Stomach (tissue), 9 donors: ENCODE measurements around the gene COL1A1. TPM values are rescaled to one million over a fixed set of nuclear protein-coding genes. Genes with fewer than 3 reads are reported as not detected.
A peak's percentile ranks its signal among the peaks of the same experiment; 100 is the strongest.

Source experiments
- DNase-seq, 2 donors: peaks; one replicate each; pipeline versions ENCODE4 v3.0.0 to v3.0.0-alpha.2; 2013 to 2019
- H3K27ac ChIP-seq, 5 donors: fragments of 200-600 bp in 4 of 5; sonication (generic) in 4 of 5; one replicate each; pipeline ENCODE4 v1.5.1; 2013 to 2019; ENCODE audit warnings: mild to moderate bottlenecking in 1 of 5, moderate library complexity in 1 of 5
- H3K27me3 ChIP-seq, 3 donors: fragments of 200-600 bp; sonication (generic); one replicate each; pipeline ENCODE4 v1.5.1; 2017 to 2019; ENCODE audit warnings: mixed run types in 1 of 3
- H3K36me3 ChIP-seq, 4 donors: fragments of 200-600 bp; sonication (generic); 1 replicate in 3 of 4; 2 replicates in 1 of 4; pipeline ENCODE4 v1.5.1; 2016 to 2019
- H3K4me1 ChIP-seq, 4 donors: fragments of 200-600 bp; sonication (generic); one replicate each; pipeline ENCODE4 v1.5.1; 2016 to 2019
- H3K4me3 ChIP-seq, 4 donors: fragments of 200-600 bp; sonication (generic) in 3 of 4; one replicate each; pipeline ENCODE4 v1.5.1; 2016 to 2019; ENCODE audit warnings: mild to moderate bottlenecking in 1 of 4
- H3K9me3 ChIP-seq, 4 donors: fragments of 200-600 bp; sonication (generic); one replicate each; pipeline ENCODE4 v1.5.1; 2016 to 2019
- EP300 ChIP-seq: sonication (generic); formaldehyde crosslinking; IDR thresholded peaks from one replicate; pipeline ENCODE4 v1.6.1; 2017; ENCODE audit warnings: antibody characterized with exemption
- POLR2A ChIP-seq, 4 donors: fragments of 450-650 bp; IDR thresholded peaks; one replicate each; pipeline ENCODE4 v1.6.1; 2016; ENCODE audit warnings: antibody characterized with exemption in 4 of 4, control low read depth in 2 of 4, mild to moderate bottlenecking in 1 of 4, moderate library complexity in 1 of 4
- POLR2AphosphoS5 ChIP-seq, 3 donors: sonication (generic); formaldehyde crosslinking; IDR thresholded peaks; one replicate each; pipeline ENCODE4 v1.6.1; 2016; ENCODE audit warnings: antibody characterized with exemption in 3 of 3
- WGBS, 5 donors: extraction: QIAGEN DNeasy Blood & Tissue Kit in 3 of 5; methylation state at CpG; one replicate each; pipeline versions ENCODE4 v1.1.5 to v1.1.7; 2013 to 2018; 5-methylcytosine and 5-hydroxymethylcytosine counted together
- intact Hi-C: fragments of 100-400 bp; cut with DNase I; formaldehyde crosslinking; loops from one replicate; pipeline ENCODE4 v1.15.1; 2023; ENCODE audit warnings: low total_unique reads
- polyA plus RNA-seq, 3 donors: library from polyadenylated mRNA; stranded (reverse); fragments of 200-250 nt; gene quantifications; one replicate each; pipeline ENCODE4 v1.2.3, GENCODE V29; 2013
- total RNA-seq, 5 donors: library from RNA; depleted of rRNA; stranded (reverse); fragments of >200 nt; gene quantifications; one replicate each; pipeline versions ENCODE4 v1.1.0 to v1.2.3, GENCODE V29; 2014 to 2016
- TF ChIP-seq, protein P1 (sequence below), 7 experiments: fragments of 450-650 bp in 4 of 7; fragments of 200-600 bp in 3 of 7; sonication (generic) in 3 of 7; IDR thresholded peaks; one replicate each; pipeline ENCODE4 v1.5.1; 2016 to 2019; ENCODE audit warnings: antibody characterized with exemption in 7 of 7, control low read depth in 2 of 7, mild to moderate bottlenecking in 1 of 7
- donor health status: healthy with polysubstance abuse.
- donor health status: Bipolar disorder and iron deficiency.
- donor health status: healthy.

The COL1A1 gene
- total and polyA plus RNA-seq, 8 donors = 17.9 to 1,931 (median 142) TPM

DNA sequence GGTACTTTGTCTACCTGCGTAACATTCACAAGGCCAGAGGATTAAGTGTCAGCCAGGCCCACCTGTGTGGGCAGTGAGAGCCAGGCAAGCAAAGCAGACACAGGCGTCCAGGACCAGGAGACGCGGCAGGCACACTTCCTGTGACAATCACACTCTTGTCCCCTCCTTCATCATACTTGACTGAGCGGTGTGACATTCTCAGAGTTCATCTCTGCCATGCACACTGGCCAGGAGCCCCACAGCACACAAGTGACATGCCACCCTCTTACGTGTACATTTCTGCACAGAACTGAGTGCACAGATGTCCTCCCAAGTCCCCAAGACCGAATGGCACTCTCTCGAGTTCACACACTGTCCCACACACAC lies 59.7 kb downstream of the COL1A1 start:
- no peak for DNase-seq
- H3K9me3 ChIP-seq = no peaks in the 10 kb centered on the region
- peaks cover 24 to 66% (median 49%) of the 10 kb centered on the region in 4 donors for H3K4me1 ChIP-seq
- intact Hi-C loops = loop anchor here (5.0 kb wide), 1 partner anchor 34 kb away; no protein-coding TSS in a partner anchor
- no peaks in the 10 kb centered on the region for H3K27me3 ChIP-seq
- H3K27ac ChIP-seq = peak overlapping the region in 1 of 5 donors; percentile 16
- WGBS, 5 donors = 68 to 76% (median 71%) methylated on average over 8 of the region's 8 CpGs
- TF ChIP-seq EP300 = no peak
- TF ChIP-seq POLR2AphosphoS5 (IDR thresholded peaks at IDR 0.05) = no peak
- TF ChIP-seq, protein P1, sequence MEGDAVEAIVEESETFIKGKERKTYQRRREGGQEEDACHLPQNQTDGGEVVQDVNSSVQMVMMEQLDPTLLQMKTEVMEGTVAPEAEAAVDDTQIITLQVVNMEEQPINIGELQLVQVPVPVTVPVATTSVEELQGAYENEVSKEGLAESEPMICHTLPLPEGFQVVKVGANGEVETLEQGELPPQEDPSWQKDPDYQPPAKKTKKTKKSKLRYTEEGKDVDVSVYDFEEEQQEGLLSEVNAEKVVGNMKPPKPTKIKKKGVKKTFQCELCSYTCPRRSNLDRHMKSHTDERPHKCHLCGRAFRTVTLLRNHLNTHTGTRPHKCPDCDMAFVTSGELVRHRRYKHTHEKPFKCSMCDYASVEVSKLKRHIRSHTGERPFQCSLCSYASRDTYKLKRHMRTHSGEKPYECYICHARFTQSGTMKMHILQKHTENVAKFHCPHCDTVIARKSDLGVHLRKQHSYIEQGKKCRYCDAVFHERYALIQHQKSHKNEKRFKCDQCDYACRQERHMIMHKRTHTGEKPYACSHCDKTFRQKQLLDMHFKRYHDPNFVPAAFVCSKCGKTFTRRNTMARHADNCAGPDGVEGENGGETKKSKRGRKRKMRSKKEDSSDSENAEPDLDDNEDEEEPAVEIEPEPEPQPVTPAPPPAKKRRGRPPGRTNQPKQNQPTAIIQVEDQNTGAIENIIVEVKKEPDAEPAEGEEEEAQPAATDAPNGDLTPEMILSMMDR (IDR thresholded peaks at IDR 0.05) = no peak
- TF ChIP-seq POLR2A (IDR thresholded peaks at IDR 0.05) = no peak
- peaks cover 71 to 94% (median 90%) of the 10 kb centered on the region in 4 donors for H3K36me3 ChIP-seq
- H3K4me3 ChIP-seq = no peak overlapping the region

DNA sequence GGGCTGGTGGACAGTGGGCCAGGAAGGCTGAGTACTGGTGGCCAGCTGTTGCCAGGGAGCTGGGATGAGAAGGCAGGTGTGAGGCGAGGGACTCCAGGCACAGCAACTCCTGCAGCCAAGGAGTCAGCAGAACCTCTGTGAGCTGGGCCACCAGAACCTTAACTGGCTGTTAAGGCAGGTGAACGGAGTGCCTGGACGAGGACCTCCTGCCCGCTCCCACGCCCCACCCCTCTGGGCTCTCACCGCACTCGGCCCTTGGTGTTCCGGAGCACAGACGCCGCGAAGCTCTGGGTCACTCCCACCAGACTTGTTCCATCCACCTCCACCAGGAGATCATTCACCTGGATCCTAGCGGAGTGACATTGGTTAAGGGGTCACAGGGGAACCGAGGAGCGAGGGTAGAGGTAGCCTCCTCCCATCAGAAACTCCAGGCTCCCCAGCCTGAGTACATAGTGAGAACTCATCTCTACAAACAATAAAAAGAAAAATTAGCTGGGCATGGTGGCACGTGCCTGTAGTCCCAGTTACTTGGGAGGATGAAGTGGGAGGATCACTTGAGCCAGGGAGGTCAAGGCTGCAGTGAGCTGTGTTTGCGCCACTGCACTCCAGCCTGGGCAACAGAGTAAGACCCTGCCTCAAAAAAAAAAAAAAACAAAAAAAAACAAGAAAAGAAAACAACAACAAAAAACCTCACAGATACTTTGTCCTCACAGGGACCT lies 60.2 kb downstream of the COL1A1 start:
- Histone ChIP-seq H3K36me3 (peaks cover 77 to 99% (median 96%) of the 10 kb centered on the region in 4 donors), H3K27me3 (no peaks in the 10 kb centered on the region), H3K9me3 (no peaks in the 10 kb centered on the region), H3K4me3 (no peak overlapping the region), H3K27ac (peak overlapping the region in 3 of 5 donors; percentile 16 to 60 (median 43)), H3K4me1 (peaks cover 19 to 61% (median 43%) of the 10 kb centered on the region in 4 donors)
- intact Hi-C loops = loop anchor here (5.0 kb wide), 1 partner anchor 34 kb away; no protein-coding TSS in a partner anchor
- WGBS, 5 donors = 82 to 93% (median 90%) methylated on average over 16 of the region's 16 CpGs
- TF ChIP-seq, protein P1 (IDR thresholded peaks at IDR 0.05) = no peak
- TF ChIP-seq POLR2A (IDR thresholded peaks at IDR 0.05) = no peak
- TF ChIP-seq EP300 = no peak
- TF ChIP-seq POLR2AphosphoS5 (IDR thresholded peaks at IDR 0.05) = no peak
- DNase-seq = no peak

- intact Hi-C loops = loop anchor here (5.0 kb wide), 1 partner anchor 33 kb away; no protein-coding TSS in a partner anchor
- TF ChIP-seq POLR2AphosphoS5 (IDR thresholded peaks at IDR 0.05) (peak in 1 of 3 donors; percentile 62), EP300 (no peak), POLR2A (IDR thresholded peaks at IDR 0.05) (no peak)
- TF ChIP-seq, protein P1 (IDR thresholded peaks at IDR 0.05) = peak in 6 of 7 experiments; percentile 75 to 97 (median 96)
- no peak overlapping the region for H3K4me3 ChIP-seq
- H3K36me3 ChIP-seq = peaks cover 86 to 100% (median 100%) of the 10 kb centered on the region in 4 donors
- H3K27ac ChIP-seq = peak overlapping the region in 3 of 5 donors; percentile 16 to 60 (median 43)
- DNase-seq = peak; percentile 81 to 90
- H3K4me1 ChIP-seq = peaks cover 9 to 51% (median 33%) of the 10 kb centered on the region in 4 donors
- H3K9me3 ChIP-seq = no peaks in the 10 kb centered on the region
- H3K27me3 ChIP-seq = no peaks in the 10 kb centered on the region
- WGBS, 5 donors = 44 to 46% (median 44%) methylated on average over 14 to 19 of the region's 19 CpGs
These were observed 61.2 kb downstream of the COL1A1 start for GRCh38 chr17:50139950-50140885.

- DNase-seq = no peak
- Histone ChIP-seq H3K4me1 (peaks cover 6 to 46% (median 25%) of the 10 kb centered on the region in 4 donors), H3K4me3 (no peak overlapping the region), H3K27ac (peak overlapping the region in 1 of 5 donors; percentile 60), H3K9me3 (no peaks in the 10 kb centered on the region), H3K36me3 (peaks cover 84 to 100% (median 100%) of the 10 kb centered on the region in 4 donors), H3K27me3 (no peaks in the 10 kb centered on the region)
- no peak for TF ChIP-seq POLR2AphosphoS5 (IDR thresholded peaks at IDR 0.05)
- TF ChIP-seq, protein P1 (IDR thresholded peaks at IDR 0.05) = no peak
- TF ChIP-seq POLR2A (IDR thresholded peaks at IDR 0.05) = no peak
- no peak for TF ChIP-seq EP300
- intact Hi-C loops = no loop called here
- WGBS, 5 donors = 86 to 93% (median 90%) methylated on average over 15 of the region's 15 CpGs
These were observed 62.1 kb downstream of the COL1A1 start for GRCh38 chr17:50139185-50139783.
